GM18951 (cell line): ENCODE measurements around the gene PLA2G2D.

Experiments used
- POLR2A ChIP-seq: IDR thresholded peaks from 4 replicates; pipeline ENCODE4 v1.6.1; 2011; ENCODE audit warnings: mild to moderate bottlenecking; ENCODE audit not compliant: insufficient read length, insufficient read depth; ENCODE audit errors: extremely low read depth
- in situ Hi-C: fragments of 300-500 bp; cut with MboI; formaldehyde crosslinking; loops from one replicate; pipeline ENCODE4 v1.12.0; 2022; ENCODE audit warnings: low sequenced_read_pairs, mixed read lengths, inconsistent platforms; ENCODE audit not compliant: unreplicated experiment

The PLA2G2D gene

DNA sequence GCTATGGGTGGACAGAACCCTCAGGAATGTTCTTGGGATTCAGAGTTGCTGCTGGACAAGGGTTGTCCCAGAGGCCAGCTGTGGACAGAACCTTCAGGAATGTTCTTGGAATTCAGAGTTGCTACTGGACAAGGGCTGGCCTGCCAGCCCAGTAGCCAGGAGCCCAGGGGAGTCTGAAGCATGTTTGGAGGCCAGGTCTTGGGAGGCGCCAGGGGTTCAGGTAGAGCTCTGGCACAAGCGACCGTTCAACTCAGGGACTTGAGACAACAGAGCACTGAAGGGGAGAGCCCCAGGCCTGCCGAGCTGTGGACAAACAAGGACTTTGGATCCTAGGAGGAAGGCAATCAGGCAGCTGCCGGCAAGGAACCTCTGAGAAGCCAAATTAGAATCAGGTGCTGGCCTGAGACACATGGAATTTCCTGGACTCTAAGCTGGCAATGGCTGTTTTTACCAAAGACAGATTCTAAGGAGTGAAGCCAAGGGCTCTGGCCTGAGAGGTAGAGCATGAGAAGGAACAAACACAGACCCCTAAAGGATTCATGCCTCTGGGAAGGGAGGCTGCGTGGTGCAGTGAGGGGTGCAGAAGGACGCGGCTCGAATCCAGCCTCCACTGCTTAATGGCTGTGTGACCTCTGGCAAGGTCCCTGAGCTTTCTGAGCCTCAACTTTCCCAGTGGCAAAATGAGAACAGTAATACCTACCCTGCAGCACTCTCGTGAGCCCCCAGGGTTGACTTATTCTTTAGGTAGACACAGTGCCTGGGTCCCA is 36.0 kb downstream of the PLA2G2D start:
- in situ Hi-C loops = no loop called here
- TF ChIP-seq POLR2A = no peak

GRCh38 chr1:20082772-20083171 is 36.6 kb downstream of the PLA2G2D start:
- in situ Hi-C loops = no loop called here
- no peak for TF ChIP-seq POLR2A

GRCh38 chr1:20081353-20081810 is 38.0 kb downstream of the PLA2G2D start:
- in situ Hi-C loops = no loop called here
- TF ChIP-seq POLR2A = no peak

DNA sequence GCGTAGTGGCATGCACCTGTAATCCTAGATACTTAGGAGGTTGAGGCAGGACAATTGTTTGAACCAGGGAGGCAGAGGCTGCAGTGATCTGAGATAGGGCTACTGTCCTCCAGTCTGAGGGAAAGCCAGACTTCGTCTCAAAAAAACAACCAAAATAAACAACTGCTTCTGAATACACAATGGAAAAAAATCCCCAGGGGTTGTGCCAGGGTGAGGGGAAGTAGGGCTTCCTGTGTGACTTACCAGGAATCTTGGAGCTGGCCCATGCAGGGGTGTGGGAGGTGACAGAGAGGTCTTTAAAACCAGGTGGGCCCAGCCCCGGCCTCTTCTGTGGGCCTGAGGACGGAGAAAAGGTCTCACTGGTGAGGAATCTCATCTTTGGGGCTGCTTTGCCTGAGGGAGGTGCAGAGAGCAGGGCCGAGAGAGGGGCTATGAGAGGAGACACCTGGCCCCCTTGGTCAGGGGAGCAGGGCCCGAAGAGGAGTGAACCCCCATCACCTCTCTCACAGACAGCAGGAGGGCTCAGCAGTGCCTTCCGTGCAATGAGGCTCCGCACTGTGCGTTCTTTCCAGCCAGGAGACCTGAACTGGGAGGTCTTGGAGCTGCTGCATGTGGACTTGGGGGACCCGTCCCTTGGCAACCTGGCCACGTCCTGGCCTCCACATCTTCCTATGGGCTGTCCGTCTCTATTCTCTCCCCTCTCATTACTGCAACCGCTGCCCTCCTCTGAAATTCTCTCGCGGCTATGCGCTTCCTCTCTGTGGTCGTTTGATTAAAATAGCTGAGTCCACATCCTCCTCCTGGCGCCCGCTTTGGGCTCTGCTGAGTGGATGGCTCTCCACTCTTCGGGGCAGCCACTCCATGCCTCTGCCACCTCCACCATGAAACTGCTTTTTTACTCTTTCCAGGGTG is 38.6 kb downstream of the PLA2G2D start:
- no peak for TF ChIP-seq POLR2A
- in situ Hi-C loops = no loop called here

- in situ Hi-C loops = no loop called here
- TF ChIP-seq POLR2A = no peak
Observed at GRCh38 chr1:20079661-20080305, 39.6 kb downstream of the PLA2G2D start.

GRCh38 chr1:20078711-20079110 is 40.6 kb downstream of the PLA2G2D start:
- in situ Hi-C loops = no loop called here
- no peak for TF ChIP-seq POLR2A

DNA sequence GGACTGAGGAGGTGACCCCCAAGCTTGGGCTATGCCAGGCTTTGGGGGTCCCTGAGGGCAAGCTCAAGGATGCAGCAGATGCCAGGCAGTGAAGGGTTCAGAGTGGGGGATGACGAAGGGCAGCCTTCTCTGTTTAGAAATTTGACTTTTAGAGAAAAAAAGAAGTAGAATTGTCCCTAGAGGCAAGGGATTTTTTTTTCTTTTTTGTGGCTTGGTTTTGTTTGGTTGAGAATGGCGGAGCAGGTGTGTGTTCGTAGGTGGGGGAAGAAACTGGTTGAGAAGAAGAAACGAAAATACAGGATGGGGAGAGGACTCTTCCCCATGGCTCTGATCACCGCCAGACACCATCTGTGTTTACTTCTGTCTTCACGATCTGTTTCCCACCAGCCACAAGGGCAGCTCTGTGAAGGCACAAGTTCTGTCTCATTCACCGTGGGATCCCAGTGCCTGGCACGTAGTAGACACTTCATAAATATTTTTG is 41.1 kb downstream of the PLA2G2D start:
- TF ChIP-seq POLR2A = no peak
- in situ Hi-C loops = no loop called here

- in situ Hi-C loops = no loop called here
- no peak for TF ChIP-seq POLR2A
Observed at GRCh38 chr1:20076710-20077461, 42.5 kb downstream of the PLA2G2D start.

DNA sequence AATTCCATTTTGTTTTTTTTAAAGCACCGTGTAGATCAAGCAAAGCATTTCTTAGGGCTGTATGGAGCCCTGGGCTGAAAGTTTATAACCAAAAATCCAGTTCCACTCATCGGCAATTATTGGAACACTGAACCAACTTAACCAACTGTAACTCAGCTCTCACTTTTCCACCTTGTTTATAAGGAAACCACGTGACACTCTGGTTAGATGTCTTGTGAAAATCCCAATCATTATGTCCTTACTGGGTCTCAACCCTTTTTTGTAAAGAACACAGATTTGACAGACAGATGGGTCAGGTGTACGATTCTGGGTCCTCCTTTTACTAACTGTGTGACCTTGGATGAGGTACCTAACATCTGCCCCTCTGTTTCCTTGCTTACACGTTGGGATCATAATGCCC is 43.1 kb downstream of the PLA2G2D start:
- no peak for TF ChIP-seq POLR2A
- in situ Hi-C loops = no loop called here

DNA sequence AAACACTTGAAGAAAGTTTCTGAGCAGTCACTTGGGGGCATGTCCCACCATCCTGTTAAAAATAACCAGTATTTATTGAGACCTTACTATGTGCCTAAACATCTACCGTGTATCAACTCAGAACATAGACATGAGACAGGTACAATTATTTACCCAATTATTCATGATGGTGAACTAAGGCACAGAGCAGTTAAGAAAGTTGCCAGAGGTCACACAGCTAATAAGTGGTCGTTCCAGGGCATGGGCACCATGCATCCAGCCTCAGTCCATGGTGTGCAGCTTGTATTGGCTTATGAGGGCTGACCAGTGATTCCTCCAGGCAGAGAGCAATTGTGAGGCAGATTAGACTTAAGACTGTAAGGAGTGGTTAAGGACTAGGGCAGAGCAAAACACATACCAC is 44.0 kb downstream of the PLA2G2D start:
- no peak for TF ChIP-seq POLR2A
- in situ Hi-C loops = no loop called here

- no peak for TF ChIP-seq POLR2A
- in situ Hi-C loops = no loop called here
Observed at GRCh38 chr1:20074725-20075171, 44.6 kb downstream of the PLA2G2D start.

DNA sequence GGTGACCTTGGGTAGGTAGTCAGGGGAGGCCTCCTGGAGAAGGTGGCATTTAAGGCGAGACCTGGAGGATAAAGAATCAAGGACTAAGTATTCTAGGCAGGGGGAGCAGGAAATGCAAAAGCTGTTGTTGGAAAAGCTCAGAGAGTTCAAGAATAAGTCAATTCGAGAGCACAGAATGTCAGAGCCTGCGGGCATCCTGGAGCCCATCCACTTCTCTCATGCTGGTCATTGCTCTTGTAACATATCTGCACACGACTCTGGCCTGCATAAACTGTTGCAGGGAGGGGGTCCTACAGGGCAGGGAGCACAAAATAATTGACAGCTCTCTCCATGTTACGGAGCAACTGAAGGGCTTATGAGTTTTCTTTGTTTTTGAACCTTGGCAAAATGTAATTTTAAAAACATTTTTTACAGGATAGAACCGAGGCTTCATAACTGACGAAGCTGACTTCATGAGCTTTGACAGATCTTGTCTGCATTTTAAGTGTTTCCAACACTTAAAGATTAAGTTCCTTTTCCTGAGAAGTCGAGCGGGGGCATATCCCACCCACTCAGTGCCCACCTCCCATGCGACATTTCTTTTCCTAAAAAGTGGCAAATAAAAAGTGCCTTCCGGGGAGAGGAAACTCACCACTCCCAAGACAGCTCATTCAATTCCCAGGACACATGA is 45.1 kb downstream of the PLA2G2D start:
- no peak for TF ChIP-seq POLR2A
- in situ Hi-C loops = no loop called here
